Kidney epithelial cell (primary cell): ENCODE results near the gene GRHL3. TPM values are rescaled to one million over a fixed set of nuclear protein-coding genes. Genes with fewer than 3 reads are reported as not detected.
A peak's percentile ranks its signal among the peaks of the same experiment; 100 is the strongest.
"Not testable (repeated sequence)": the region's sequence is repeated elsewhere in the genome, so short reads cannot be mapped to it uniquely, and the experiment has no call there.

Experiments used
- DNase-seq: peaks from one replicate; pipeline ENCODE4 v3.0.0-alpha.2; 2010; ENCODE audit warnings: low read depth
- H3K27me3 ChIP-seq: 2 replicates; pipeline ENCODE4 v1.6.0; 2011; ENCODE audit warnings: low read length; ENCODE audit not compliant: control insufficient read depth, insufficient read depth
- H3K36me3 ChIP-seq: 2 replicates; pipeline ENCODE4 v1.5.1; 2011; ENCODE audit warnings: low read length; ENCODE audit not compliant: control insufficient read depth, insufficient read depth
- H3K4me3 ChIP-seq: 2 replicates; pipeline ENCODE4 v1.5.1; 2011; ENCODE audit warnings: low read depth, mild to moderate bottlenecking, control low read depth, low read length
- total RNA-seq: library from RNA; depleted of rRNA; stranded (reverse); fragments of >200 nt; gene quantifications from 2 replicates; pipeline ENCODE4 v1.2.3, GENCODE V29; 2015
- TF ChIP-seq, protein P1 (sequence below): IDR thresholded peaks from 2 replicates; pipeline ENCODE4 v1.5.1; 2011; ENCODE audit warnings: mild to moderate bottlenecking, moderate library complexity, low read length, control low read depth, inconsistent platforms; ENCODE audit not compliant: insufficient read depth, poor library complexity, severe bottlenecking

Gene GRHL3
- 12.5 and 12.9 TPM in 2 replicates for total RNA-seq

DNA sequence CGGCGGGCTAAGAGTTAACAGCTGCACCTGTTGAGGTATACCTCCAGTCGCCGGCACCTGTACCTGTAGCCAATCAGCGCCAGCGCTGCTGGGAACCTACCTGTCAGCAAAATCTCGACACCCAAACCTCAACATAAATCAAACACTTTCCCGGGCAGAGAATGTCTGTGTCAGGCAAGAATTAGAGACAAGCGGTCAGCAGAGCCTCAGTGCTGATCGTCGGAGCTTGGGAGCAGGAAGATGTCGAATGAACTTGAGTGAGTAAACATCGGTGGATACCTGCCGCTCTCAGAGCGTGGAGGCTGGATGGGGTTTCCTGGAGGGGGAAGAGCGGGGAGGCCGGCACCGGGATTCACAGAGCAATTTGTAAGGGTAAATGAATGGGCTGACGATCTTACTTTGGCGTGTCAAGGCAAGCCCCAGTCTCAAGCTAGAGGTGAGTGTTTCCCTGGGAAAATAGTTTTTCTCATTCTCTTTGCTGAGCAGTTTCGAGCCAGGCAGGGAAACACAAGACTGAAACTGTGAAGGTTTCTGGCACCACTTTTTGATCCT lies at the start of gene GRHL3:
Gene GRHL3, plus strand, starts transcription at position 46 of the 552 bp plus-strand sequence. Its CDS starts 195 bp downstream, at position 241.
- H3K4me3 ChIP-seq, result peak within 1 kb of the TSS; percentile 11
- no peaks in the 10 kb centered on the region for H3K36me3 ChIP-seq
- TF ChIP-seq, protein P1, sequence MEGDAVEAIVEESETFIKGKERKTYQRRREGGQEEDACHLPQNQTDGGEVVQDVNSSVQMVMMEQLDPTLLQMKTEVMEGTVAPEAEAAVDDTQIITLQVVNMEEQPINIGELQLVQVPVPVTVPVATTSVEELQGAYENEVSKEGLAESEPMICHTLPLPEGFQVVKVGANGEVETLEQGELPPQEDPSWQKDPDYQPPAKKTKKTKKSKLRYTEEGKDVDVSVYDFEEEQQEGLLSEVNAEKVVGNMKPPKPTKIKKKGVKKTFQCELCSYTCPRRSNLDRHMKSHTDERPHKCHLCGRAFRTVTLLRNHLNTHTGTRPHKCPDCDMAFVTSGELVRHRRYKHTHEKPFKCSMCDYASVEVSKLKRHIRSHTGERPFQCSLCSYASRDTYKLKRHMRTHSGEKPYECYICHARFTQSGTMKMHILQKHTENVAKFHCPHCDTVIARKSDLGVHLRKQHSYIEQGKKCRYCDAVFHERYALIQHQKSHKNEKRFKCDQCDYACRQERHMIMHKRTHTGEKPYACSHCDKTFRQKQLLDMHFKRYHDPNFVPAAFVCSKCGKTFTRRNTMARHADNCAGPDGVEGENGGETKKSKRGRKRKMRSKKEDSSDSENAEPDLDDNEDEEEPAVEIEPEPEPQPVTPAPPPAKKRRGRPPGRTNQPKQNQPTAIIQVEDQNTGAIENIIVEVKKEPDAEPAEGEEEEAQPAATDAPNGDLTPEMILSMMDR, result no peak
- no peak for DNase-seq
- H3K27me3 ChIP-seq, result peaks cover 3% of the 10 kb centered on the region

DNA sequence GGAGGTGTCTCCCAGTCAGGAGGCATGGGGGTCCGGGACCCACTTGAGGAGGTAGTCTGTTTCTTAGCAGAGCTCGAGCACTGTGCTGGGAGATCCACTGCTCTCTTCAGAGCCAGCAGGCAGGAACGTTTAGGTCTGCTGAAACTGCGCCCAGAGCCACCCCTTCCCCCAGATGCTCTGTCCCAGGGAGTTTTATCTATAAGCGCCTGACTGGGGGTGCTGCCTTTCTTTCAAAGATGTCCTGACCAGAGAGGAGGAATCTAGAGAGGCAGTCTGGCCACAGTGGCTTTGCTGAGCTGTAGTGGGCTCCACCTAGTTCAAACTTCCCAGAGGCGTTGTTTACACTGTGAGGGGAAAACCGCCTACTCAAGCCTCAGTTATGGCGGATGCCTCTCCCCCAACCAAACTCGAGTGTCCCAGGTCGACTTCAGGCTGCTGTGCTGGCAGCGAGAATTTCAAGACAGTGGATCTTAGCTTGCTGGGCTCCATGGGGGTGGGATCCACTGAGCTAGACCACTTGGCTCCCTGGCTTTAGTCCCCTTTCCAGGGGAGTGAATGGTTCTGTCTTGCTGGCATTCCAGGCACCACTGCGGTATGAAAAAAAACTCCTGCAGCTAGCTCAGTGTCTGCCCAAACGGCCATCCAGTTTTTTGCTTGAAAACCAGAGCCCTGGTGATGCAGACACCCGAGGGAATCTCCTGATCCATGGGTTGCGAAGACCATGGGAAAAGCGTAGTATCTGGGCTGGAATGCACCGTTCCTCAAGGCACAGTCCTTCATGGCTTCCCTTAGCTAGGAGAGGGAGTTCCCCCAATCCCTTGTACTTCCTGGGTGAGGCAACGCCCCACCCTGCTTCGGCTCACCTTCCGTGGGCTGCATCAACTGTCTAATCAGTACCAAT lies 44.7 kb upstream of the GRHL3 start:
- not testable (repeated sequence) for H3K4me3 ChIP-seq, DNase-seq, H3K27me3 ChIP-seq, H3K36me3 ChIP-seq

DNA sequence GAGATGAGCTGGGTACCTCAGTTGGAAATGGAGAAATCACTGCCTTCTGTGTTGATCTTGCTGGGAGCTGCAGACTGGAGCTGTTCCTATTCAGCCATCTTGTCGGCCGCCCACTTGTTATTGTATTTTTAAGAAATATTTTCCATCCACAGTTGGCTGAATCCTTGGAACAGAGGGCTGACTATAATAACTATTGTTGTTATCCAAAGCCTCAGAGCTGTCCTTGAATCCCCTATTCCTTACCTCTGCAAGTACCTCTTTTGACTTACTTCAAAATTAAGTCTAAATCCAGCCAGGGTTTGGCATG lies 44.1 kb upstream of the GRHL3 start:
- peaks cover 5% of the 10 kb centered on the region for H3K27me3 ChIP-seq
- DNase-seq, result no peak
- no peaks in the 10 kb centered on the region for H3K36me3 ChIP-seq
- no peak overlapping the region for H3K4me3 ChIP-seq
- TF ChIP-seq, protein P1, result no peak

- H3K36me3 ChIP-seq, result no peaks in the 10 kb centered on the region
- DNase-seq, result no peak
- peaks cover 5% of the 10 kb centered on the region for H3K27me3 ChIP-seq
- TF ChIP-seq, protein P1, result no peak
- H3K4me3 ChIP-seq, result no peak overlapping the region
Measured at GRCh38 chr1:24275510-24275909, 43.6 kb upstream of the GRHL3 start.

DNA sequence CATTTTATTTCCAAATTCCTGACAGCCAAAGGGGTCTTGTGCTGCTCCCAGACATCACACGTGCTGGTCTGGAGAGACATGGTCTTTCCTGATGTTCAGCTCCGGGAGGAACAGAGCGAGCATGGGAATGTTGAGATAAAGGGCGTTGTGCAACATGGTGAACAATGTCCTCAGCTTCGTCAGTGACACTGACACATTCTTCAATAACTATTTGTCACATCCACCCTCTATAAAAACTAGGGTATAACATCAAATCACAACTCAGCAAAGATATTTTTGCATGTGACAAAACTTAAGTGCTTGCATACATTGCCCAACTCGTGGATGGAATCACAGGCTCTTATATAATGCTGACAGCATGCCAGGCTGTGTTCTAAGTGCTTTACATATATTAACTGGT lies 42.4 kb upstream of the GRHL3 start:
- no peaks in the 10 kb centered on the region for H3K36me3 ChIP-seq
- DNase-seq, result no peak
- H3K4me3 ChIP-seq, result no peak overlapping the region
- H3K27me3 ChIP-seq, result peaks cover 5% of the 10 kb centered on the region
- TF ChIP-seq, protein P1, result no peak

- TF ChIP-seq, protein P1, result no peak
Measured at GRCh38 chr1:24277420-24278169, 41.6 kb upstream of the GRHL3 start.

More at GRCh38 chr1:24277420-24278169, 41.6 kb upstream of the GRHL3 start:
- DNase-seq, result no peak
- Histone ChIP-seq H3K4me3 (no peak overlapping the region), H3K36me3 (no peaks in the 10 kb centered on the region), H3K27me3 (peaks cover 5% of the 10 kb centered on the region)
